Esophagus (tissue), 2 donors: Measurements from ENCODE around the gene MMP10. TPM values are rescaled to one million over a fixed set of nuclear protein-coding genes. Genes with fewer than 3 reads are reported as not detected.
"Not testable (repeated sequence)": the region's sequence is repeated elsewhere in the genome, so short reads cannot be mapped to it uniquely, and the experiment has no call there.

Experiments
- H3K27ac ChIP-seq, 2 donors: one replicate each; pipeline ENCODE4 v1.5.1; 2013; ENCODE audit warnings: low read depth in 2 of 2, mild to moderate bottlenecking in 2 of 2, inconsistent platforms in 1 of 2, low read length in 1 of 2, moderate library complexity in 1 of 2
- H3K27me3 ChIP-seq, 2 donors: one replicate each; pipeline ENCODE4 v1.6.1; 2013; ENCODE audit warnings: low read length in 2 of 2, control low read depth in 1 of 2, mild to moderate bottlenecking in 1 of 2; ENCODE audit not compliant: insufficient read depth in 2 of 2, control insufficient read depth in 1 of 2
- H3K36me3 ChIP-seq, 2 donors: one replicate each; pipeline ENCODE4 v1.6.1; 2013; ENCODE audit warnings: low read length in 1 of 2; ENCODE audit not compliant: control insufficient read depth in 2 of 2, insufficient read depth in 2 of 2
- H3K4me1 ChIP-seq, 2 donors: one replicate each; pipeline ENCODE4 v1.6.1; 2013; ENCODE audit warnings: low read length in 1 of 2; ENCODE audit not compliant: control insufficient read depth in 2 of 2, insufficient read depth in 2 of 2
- H3K4me3 ChIP-seq, 2 donors: one replicate each; pipeline ENCODE4 v1.5.1; 2013; ENCODE audit warnings: low read length in 2 of 2, mild to moderate bottlenecking in 2 of 2, low read depth in 1 of 2, moderate library complexity in 1 of 2
- H3K9me3 ChIP-seq, 2 donors: one replicate each; pipeline ENCODE4 v1.6.1; 2013; ENCODE audit warnings: mild to moderate bottlenecking in 2 of 2, low read depth in 1 of 2, low read length in 1 of 2, moderate library complexity in 1 of 2; ENCODE audit not compliant: control insufficient read depth in 2 of 2, insufficient read depth in 1 of 2
- WGBS, 2 donors: extraction: QIAGEN DNeasy Blood & Tissue Kit; methylation state at CpG; one replicate each; pipeline ENCODE4 v1.1.7; 2013; 5-methylcytosine and 5-hydroxymethylcytosine counted together
- polyA plus RNA-seq, 2 donors: library from polyadenylated mRNA; stranded (reverse); fragments of 200-250 nt; gene quantifications; one replicate each; pipeline ENCODE4 v1.2.3, GENCODE V29; 2013
- donor health status: healthy with polysubstance abuse.
- donor health status: Bipolar disorder and iron deficiency.

MMP10 gene
- polyA plus RNA-seq, 2 donors, result 0.02 to 0.12 TPM

- H3K4me1 ChIP-seq, result no peaks in the 10 kb centered on the region
- H3K27ac ChIP-seq, result no peak overlapping the region
- H3K4me3 ChIP-seq, result no peak overlapping the region
- H3K36me3 ChIP-seq, result no peaks in the 10 kb centered on the region
- no peaks in the 10 kb centered on the region for H3K27me3 ChIP-seq
- peaks cover 0 to 5% of the 10 kb centered on the region in 2 donors for H3K9me3 ChIP-seq
Observed at GRCh38 chr11:102734650-102735049, 45.8 kb downstream of the MMP10 start.

GRCh38 chr11:102733232-102733875 is 47.1 kb downstream of the MMP10 start:
- Histone ChIP-seq H3K9me3 (peaks cover 0 to 5% of the 10 kb centered on the region in 2 donors), H3K36me3 (no peaks in the 10 kb centered on the region), H3K4me3 (no peak overlapping the region), H3K4me1 (no peaks in the 10 kb centered on the region), H3K27ac (no peak overlapping the region), H3K27me3 (no peaks in the 10 kb centered on the region)
- WGBS, 2 donors, result 55 to 57% methylated on average over 8 of the region's 8 CpGs

- H3K4me1 ChIP-seq, H3K27me3 ChIP-seq, H3K9me3 ChIP-seq, H3K36me3 ChIP-seq, H3K27ac ChIP-seq, H3K4me3 ChIP-seq: not testable (repeated sequence)
- 51 to 65% methylated on average over 8 of the region's 8 CpGs for WGBS, 2 donors
Observed at GRCh38 chr11:102730944-102731343, 49.5 kb downstream of the MMP10 start.

- no peak overlapping the region for H3K4me3 ChIP-seq
- 55 to 61% methylated on average over 9 of the region's 9 CpGs for WGBS, 2 donors
- peaks cover 0 to 5% of the 10 kb centered on the region in 2 donors for H3K9me3 ChIP-seq
- no peak overlapping the region for H3K27ac ChIP-seq
- no peaks in the 10 kb centered on the region for H3K27me3 ChIP-seq
- no peaks in the 10 kb centered on the region for H3K4me1 ChIP-seq
- H3K36me3 ChIP-seq, result no peaks in the 10 kb centered on the region
Observed at GRCh38 chr11:102729849-102730815, 50.3 kb downstream of the MMP10 start.

- H3K9me3 ChIP-seq, result peaks cover 0 to 5% of the 10 kb centered on the region in 2 donors
- no peak overlapping the region for H3K27ac ChIP-seq
- no peaks in the 10 kb centered on the region for H3K27me3 ChIP-seq
- 78 to 79% methylated on average over 2 of the region's 2 CpGs for WGBS, 2 donors
- H3K36me3 ChIP-seq, result no peaks in the 10 kb centered on the region
- no peaks in the 10 kb centered on the region for H3K4me1 ChIP-seq
- H3K4me3 ChIP-seq, result no peak overlapping the region
Observed at GRCh38 chr11:102727890-102728289, 52.5 kb downstream of the MMP10 start.

- no peaks in the 10 kb centered on the region for H3K9me3 ChIP-seq
- H3K4me1 ChIP-seq, result no peaks in the 10 kb centered on the region
- no peak within 1 kb of the TSS for H3K27ac ChIP-seq
- 40 to 44% methylated on average over 2 of the region's 2 CpGs for WGBS, 2 donors
- no peaks in the 10 kb centered on the region for H3K36me3 ChIP-seq
- no peak within 1 kb of the TSS for H3K4me3 ChIP-seq
- H3K27me3 ChIP-seq, result peaks cover 0 to 2% of the 10 kb centered on the region in 2 donors
Observed at GRCh38 chr11:102724904-102725500, 55.4 kb downstream of the MMP10 start, which contains the start of gene MMP8. Gene MMP8 (minus strand): TSS chr11:102724954. CDS start chr11:102724855, 99 bp downstream.

GRCh38 chr11:102722821-102723220 is 57.6 kb downstream of the MMP10 start:
- Histone ChIP-seq H3K36me3 (no peaks in the 10 kb centered on the region), H3K4me1 (no peaks in the 10 kb centered on the region), H3K9me3 (no peaks in the 10 kb centered on the region), H3K27me3 (peaks cover 0 to 2% of the 10 kb centered on the region in 2 donors), H3K27ac (no peak overlapping the region), H3K4me3 (no peak overlapping the region)

Other genes starting within 250 kb of the MMP10 start
- under 1 TPM; 0.10 to 0.42 TPM for gene MMP7, start 249.9 kb downstream of the MMP10 start, polyA plus RNA-seq
- gene MMP20, start 155.3 kb downstream of the MMP10 start, polyA plus RNA-seq, result not detected
- under 1 TPM; 0.04 to 0.07 TPM for gene MMP27, start 74.9 kb downstream of the MMP10 start, polyA plus RNA-seq
- under 1 TPM in 1 of 2 donors, not detected in 1; 0.01 TPM for gene MMP8, start 55.7 kb downstream of the MMP10 start, polyA plus RNA-seq
- 1 to 10 TPM in 1 of 2 donors, under 1 TPM in 1; 0.24 to 1.3 TPM for gene MMP1, start 17.5 kb upstream of the MMP10 start, polyA plus RNA-seq
- under 1 TPM; 0.01 to 0.24 TPM for gene MMP3, start 63.0 kb upstream of the MMP10 start, polyA plus RNA-seq
- gene MMP12, start 94.4 kb upstream of the MMP10 start, polyA plus RNA-seq, result under 1 TPM in 1 of 2 donors, not detected in 1; 0.62 TPM
- under 1 TPM in 1 of 2 donors, not detected in 1; 0.02 TPM for gene MMP13, start 175.1 kb upstream of the MMP10 start, polyA plus RNA-seq